HL-60 (cell line): Measurements from ENCODE around the gene PPP2R3C.

Experiments used
- CTCF ChIP-seq: IDR thresholded peaks from one replicate; pipeline ENCODE4 v1.5.1; 2011; ENCODE audit warnings: low read length, control low read depth, inconsistent platforms; ENCODE audit not compliant: insufficient read depth
- GABPA ChIP-seq: IDR thresholded peaks from 2 replicates; pipeline ENCODE4 v1.6.1; 2012; ENCODE audit warnings: low read depth
- POLR2AphosphoS5 ChIP-seq: IDR thresholded peaks from 2 replicates; pipeline ENCODE4 v1.6.1; 2012; ENCODE audit warnings: low read depth
- REST ChIP-seq: IDR thresholded peaks from 2 replicates; pipeline ENCODE4 v1.6.1; 2012; ENCODE audit warnings: low read depth; ENCODE audit not compliant: insufficient replicate concordance
- SPI1 ChIP-seq: IDR thresholded peaks from 2 replicates; pipeline ENCODE4 v1.6.1; 2012; ENCODE audit warnings: low read depth, mild to moderate bottlenecking, borderline replicate concordance

GRCh38 chr14:35122696-35123387 is 1.1 kb upstream of the PPP2R3C start:
- TF ChIP-seq GABPA = no peak
- no peak for TF ChIP-seq CTCF
- TF ChIP-seq POLR2AphosphoS5 = no peak
- no peak for TF ChIP-seq REST
- no peak for TF ChIP-seq SPI1
